Activated naive CD4-positive, alpha-beta T cell treated with anti-CD3 and anti-CD28 coated beads, Interleukin-2, amount 50 U/mL, for 72 hours (primary cell): ENCODE data around the gene THUMPD1. TPM values are rescaled to one million over a fixed set of nuclear protein-coding genes. Genes with fewer than 3 reads are reported as not detected.

Experiments
- total RNA-seq, 2 donors: library from RNA; stranded (reverse); gene quantifications; one replicate each; pipeline ENCODE4 v1.2.3, GENCODE V29; 2022

THUMPD1 gene
- total RNA-seq, 2 donors from 2014 or later, result 40.4 to 42.5 TPM

Other genes with a start within 250 kb of the THUMPD1 start
- not detected for gene ACSM2B, start 165.5 kb downstream of the THUMPD1 start, total RNA-seq
- under 1 TPM; 0.31 to 0.55 TPM for gene ACSM1, start 44.1 kb downstream of the THUMPD1 start, total RNA-seq
- gene ACSM3, start 22.2 kb upstream of the THUMPD1 start, total RNA-seq, result 10 to 100 TPM; 18.1 to 55.0 TPM
- gene ERI2, start 64.7 kb upstream of the THUMPD1 start, total RNA-seq, result 10 to 100 TPM; 19.6 to 36.2 TPM
- gene REXO5, start 64.7 kb upstream of the THUMPD1 start, total RNA-seq, result 10 to 100 TPM; 18.5 to 18.9 TPM
- gene DCUN1D3, start 158.5 kb upstream of the THUMPD1 start, total RNA-seq, result 10 to 100 TPM in 1 of 2 donors, 1 to 10 TPM in 1; 4.2 to 10.9 TPM
- 10 to 100 TPM; 19.4 to 20.9 TPM for gene LYRM1, start 159.0 kb upstream of the THUMPD1 start, total RNA-seq